Stimulated activated CD8-positive, alpha-beta memory T cell treated with anti-CD3 and anti-CD28 coated beads, Interleukin-15, amount 100 ng/mL, for 4 hours (primary cell): ENCODE results near the gene CCNB2.

Experiments used
- DNase-seq, 2 donors: peaks; one replicate each; pipeline ENCODE4 v3.0.0-alpha.2; 2020; ENCODE audit warnings: low read depth in 2 of 2

The CCNB2 gene

GRCh38 chr15:59166601-59167265 lies 61.8 kb downstream of the CCNB2 start:
- DNase-seq = no peak

GRCh38 chr15:59168536-59168935 lies 63.6 kb downstream of the CCNB2 start:
- DNase-seq = no peak

GRCh38 chr15:59169251-59169708 lies 64.3 kb downstream of the CCNB2 start:
- DNase-seq = no peak

GRCh38 chr15:59170295-59171066 lies 65.5 kb downstream of the CCNB2 start:
- no peak for DNase-seq

- DNase-seq = no peak
These were observed 66.1 kb downstream of the CCNB2 start for GRCh38 chr15:59171067-59171397.

GRCh38 chr15:59172289-59172901 lies 67.4 kb downstream of the CCNB2 start:
- no peak for DNase-seq

- DNase-seq = no peak
These were observed 68.2 kb downstream of the CCNB2 start for GRCh38 chr15:59173194-59173593.

- DNase-seq = no peak
These were observed 69.3 kb downstream of the CCNB2 start for GRCh38 chr15:59174151-59174834.
